CD4-positive, alpha-beta T cell (primary cell): ENCODE results near the gene SARM1. TPM values are rescaled to one million over a fixed set of nuclear protein-coding genes. Genes with fewer than 3 reads are reported as not detected.

Experiments used
- ATAC-seq: fragments of 200-7000 bp; cut with Tn5 transposase; one replicate; pipeline ENCODE4 v1.10.0; 2022; ENCODE audit warnings: mild to moderate bottlenecking; ENCODE audit not compliant: poor library complexity
- CTCF ChIA-PET: fragments of 350-600 bp; sonication (Branson Sonifier 250); formaldehyde crosslinking; loops from one replicate; lab custom pipeline; 2021; ENCODE audit warnings: antibody characterized with exemption, inconsistent platforms; lab: Charles Lee
- POLR2A ChIA-PET: fragments of 350-600 bp; sonication (Branson Sonifier 250); formaldehyde crosslinking; loops from one replicate; lab custom pipeline; 2021; ENCODE audit warnings: antibody characterized with exemption, inconsistent platforms; lab: Charles Lee
- DNase-seq, 14 experiments: peaks; one replicate each; pipeline ENCODE4 v3.0.0-alpha.2; 2013 to 2020; ENCODE audit warnings: mixed read lengths in 2 of 14
- H3K27ac ChIP-seq, 2 donors: one replicate each; pipeline versions ENCODE4 v1.5.1 to v1.7.0; 2013; ENCODE audit warnings: low read length in 2 of 2, low read depth in 1 of 2, mild to moderate bottlenecking in 1 of 2
- H3K27me3 ChIP-seq, 2 experiments: 1 replicate in 1 of 2; 2 replicates in 1 of 2; pipeline versions ENCODE4 v1.6.1 to v1.7.0; 2013; ENCODE audit warnings: low read length in 2 of 2, control low read depth in 1 of 2, mild to moderate bottlenecking in 1 of 2, moderate library complexity in 1 of 2; ENCODE audit not compliant: insufficient read depth in 2 of 2, control insufficient read depth in 1 of 2
- H3K36me3 ChIP-seq: one replicate; pipeline ENCODE4 v1.6.1; 2013; ENCODE audit warnings: low read length, control low read depth; ENCODE audit not compliant: insufficient read depth
- H3K4me1 ChIP-seq: one replicate; pipeline ENCODE4 v1.6.1; 2013; ENCODE audit warnings: low read length, control low read depth; ENCODE audit not compliant: insufficient read depth
- H3K4me3 ChIP-seq: one replicate; pipeline ENCODE4 v1.5.1; 2013; ENCODE audit warnings: mild to moderate bottlenecking, low read length, moderate library complexity
- H3K9me3 ChIP-seq, 2 experiments: 1 replicate in 1 of 2; 2 replicates in 1 of 2; pipeline versions ENCODE4 v1.6.1 to v1.7.0; 2013; ENCODE audit warnings: low read length in 2 of 2, mild to moderate bottlenecking in 2 of 2, control low read depth in 1 of 2, moderate library complexity in 1 of 2; ENCODE audit not compliant: control insufficient read depth in 1 of 2, insufficient read depth in 1 of 2
- H3K27ac Mint-ChIP-seq: one replicate; pipeline ENCODE4 v1.8.0; 2020; ENCODE audit warnings: mixed read lengths
- H3K27me3 Mint-ChIP-seq: one replicate; pipeline ENCODE4 v1.8.0; 2021; ENCODE audit warnings: mixed read lengths
- H3K36me3 Mint-ChIP-seq: one replicate; pipeline ENCODE4 v1.8.0; 2021; ENCODE audit warnings: low read depth, mixed read lengths
- H3K4me1 Mint-ChIP-seq: one replicate; pipeline ENCODE4 v1.8.0; 2021; ENCODE audit warnings: low read depth, mixed read lengths
- H3K4me3 Mint-ChIP-seq: one replicate; pipeline ENCODE4 v1.8.0; 2020; ENCODE audit warnings: mild to moderate bottlenecking, mixed read lengths
- H3K9me3 Mint-ChIP-seq: one replicate; pipeline ENCODE4 v1.8.0; 2020; ENCODE audit warnings: mixed read lengths
- intact Hi-C, 2 experiments: fragments of 100-400 bp; cut with DNase I in 1 of 2; cut with micrococcal nuclease in 1 of 2; formaldehyde crosslinking; loops; one replicate each; pipeline versions ENCODE4 v1.15.1 to v1.9.0; 2023 to 2025; cut with DNase I, micrococcal nuclease
- total RNA-seq, 174 experiments: library from RNA in 2 of 174; stranded (reverse) in 2 of 174; gene quantifications; one replicate each; pipeline ENCODE4 v1.2.3 and lab custom pipeline; 2021 to 2026
- TF ChIP-seq, protein P1 (sequence below): fragments of 200-600 bp; IDR thresholded peaks from one replicate; pipeline ENCODE4 v1.8.0; 2022; ENCODE audit warnings: antibody characterized with exemption, mild to moderate bottlenecking

SARM1 gene
- total RNA-seq, 2 experiments from 2014 or later: 12.5 to 15.4 TPM

- Histone ChIP-seq H3K4me3 (no peak overlapping the region), H3K27ac (no peak overlapping the region), H3K27me3 (no peaks in the 10 kb centered on the region), H3K36me3 (peaks cover 20% of the 10 kb centered on the region), H3K9me3 (no peaks in the 10 kb centered on the region), H3K4me1 (no peaks in the 10 kb centered on the region)
- TF ChIP-seq, protein P1, sequence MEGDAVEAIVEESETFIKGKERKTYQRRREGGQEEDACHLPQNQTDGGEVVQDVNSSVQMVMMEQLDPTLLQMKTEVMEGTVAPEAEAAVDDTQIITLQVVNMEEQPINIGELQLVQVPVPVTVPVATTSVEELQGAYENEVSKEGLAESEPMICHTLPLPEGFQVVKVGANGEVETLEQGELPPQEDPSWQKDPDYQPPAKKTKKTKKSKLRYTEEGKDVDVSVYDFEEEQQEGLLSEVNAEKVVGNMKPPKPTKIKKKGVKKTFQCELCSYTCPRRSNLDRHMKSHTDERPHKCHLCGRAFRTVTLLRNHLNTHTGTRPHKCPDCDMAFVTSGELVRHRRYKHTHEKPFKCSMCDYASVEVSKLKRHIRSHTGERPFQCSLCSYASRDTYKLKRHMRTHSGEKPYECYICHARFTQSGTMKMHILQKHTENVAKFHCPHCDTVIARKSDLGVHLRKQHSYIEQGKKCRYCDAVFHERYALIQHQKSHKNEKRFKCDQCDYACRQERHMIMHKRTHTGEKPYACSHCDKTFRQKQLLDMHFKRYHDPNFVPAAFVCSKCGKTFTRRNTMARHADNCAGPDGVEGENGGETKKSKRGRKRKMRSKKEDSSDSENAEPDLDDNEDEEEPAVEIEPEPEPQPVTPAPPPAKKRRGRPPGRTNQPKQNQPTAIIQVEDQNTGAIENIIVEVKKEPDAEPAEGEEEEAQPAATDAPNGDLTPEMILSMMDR: no peak
- DNase-seq: no peak
- ChIA-PET POLR2A (interaction anchor here (1.8 kb wide), 1 partner anchor 10 kb away, joined by 7 read pairs; the partner anchor contains the start of genes IFT20 and TNFAIP1), CTCF (interaction anchor here (0.7 kb wide), 1 partner anchor 73 kb away, joined by 3 read pairs; no protein-coding TSS in a partner anchor)
- intact Hi-C loops: no loop called here
- no peaks in the 10 kb centered on the region for H3K27me3 Mint-ChIP-seq
- ATAC-seq: no peak
- H3K27ac Mint-ChIP-seq: no peak overlapping the region
- peaks cover under 1% of the 10 kb centered on the region for H3K4me1 Mint-ChIP-seq
- H3K9me3 Mint-ChIP-seq: no peaks in the 10 kb centered on the region
- H3K36me3 Mint-ChIP-seq: peaks cover 35% of the 10 kb centered on the region
- no peak overlapping the region for H3K4me3 Mint-ChIP-seq
Observed at GRCh38 chr17:28325211-28325610, 46.3 kb upstream of the SARM1 start.

GRCh38 chr17:28326114-28326513 lies 45.4 kb upstream of the SARM1 start:
- intact Hi-C loops: no loop called here
- CTCF ChIA-PET: no interaction called here
- Mint-ChIP-seq H3K36me3 (peaks cover 43% of the 10 kb centered on the region), H3K4me1 (no peaks in the 10 kb centered on the region), H3K4me3 (no peak overlapping the region), H3K9me3 (no peaks in the 10 kb centered on the region), H3K27me3 (no peaks in the 10 kb centered on the region), H3K27ac (no peak overlapping the region)
- POLR2A ChIA-PET: interaction anchor here (1.8 kb wide), 1 partner anchor 9 kb away, joined by 7 read pairs; the partner anchor contains the start of genes IFT20 and TNFAIP1
- Histone ChIP-seq H3K9me3 (no peaks in the 10 kb centered on the region), H3K36me3 (peaks cover 29% of the 10 kb centered on the region), H3K4me1 (no peaks in the 10 kb centered on the region), H3K27ac (no peak overlapping the region), H3K4me3 (no peak overlapping the region), H3K27me3 (no peaks in the 10 kb centered on the region)
- TF ChIP-seq, protein P1: no peak
- ATAC-seq (no peak), DNase-seq (no peak)

DNA sequence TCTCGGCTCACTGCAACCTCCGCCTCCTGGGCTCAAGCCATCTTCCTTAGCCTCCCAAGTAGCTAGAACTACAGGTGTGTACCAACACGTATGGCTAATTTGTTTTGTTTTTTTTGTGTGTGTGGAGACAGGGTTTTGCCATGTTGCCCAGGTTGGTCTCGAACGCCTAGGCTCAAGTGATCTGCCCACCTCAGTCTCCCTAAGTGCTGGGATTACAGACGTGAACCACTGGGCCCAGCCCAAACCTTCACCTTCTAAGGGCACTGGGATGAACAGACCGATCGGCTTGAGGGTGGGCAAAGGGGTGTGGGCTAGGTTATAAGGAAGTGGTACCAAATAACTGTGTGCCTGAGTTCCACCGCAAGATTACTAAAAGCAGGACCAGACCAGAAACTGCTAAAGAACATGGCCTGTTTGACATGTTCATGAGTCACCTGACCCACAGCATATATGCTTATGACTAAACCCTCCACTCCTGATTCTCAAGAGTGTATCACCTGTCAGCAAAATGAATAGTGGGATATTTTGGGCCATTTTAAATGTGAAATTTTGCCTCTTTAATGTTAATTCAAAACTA lies 44.4 kb upstream of the SARM1 start:
- Mint-ChIP-seq H3K27ac (no peak overlapping the region), H3K9me3 (no peaks in the 10 kb centered on the region), H3K4me3 (no peak overlapping the region), H3K4me1 (peaks cover 2% of the 10 kb centered on the region), H3K36me3 (peaks cover 52% of the 10 kb centered on the region), H3K27me3 (no peaks in the 10 kb centered on the region)
- DNase-seq (no peak), ATAC-seq (no peak)
- Histone ChIP-seq H3K36me3 (peaks cover 39% of the 10 kb centered on the region), H3K4me1 (no peaks in the 10 kb centered on the region), H3K27ac (no peak overlapping the region), H3K4me3 (no peak overlapping the region), H3K27me3 (no peaks in the 10 kb centered on the region), H3K9me3 (no peaks in the 10 kb centered on the region)
- ChIA-PET POLR2A (no interaction called here), CTCF (no interaction called here)
- TF ChIP-seq, protein P1: no peak
- intact Hi-C loops: no loop called here
